HG03060 (cell line): ENCODE data around the gene CCDC192.
"Not testable (repeated sequence)": the region's sequence is repeated elsewhere in the genome, so short reads cannot be mapped to it uniquely, and the experiment has no call there.

Experiments used
- ATAC-seq: cut with Tn5 transposase; IDR thresholded peaks from one replicate; pipeline ENCODE4 v1.9.1; 2021; ENCODE audit warnings: low read depth, moderate number of reproducible peaks; ENCODE audit not compliant: unreplicated experiment

Gene CCDC192

GRCh38 chr5:127839496-127840197 lies 136.5 kb downstream of the CCDC192 start:
- ATAC-seq: peak; percentile 35

- ATAC-seq: no peak
Measured at GRCh38 chr5:127840198-127840524, 137.0 kb downstream of the CCDC192 start.

GRCh38 chr5:127840809-127841208 lies 137.6 kb downstream of the CCDC192 start:
- no peak for ATAC-seq

GRCh38 chr5:127844581-127845021 lies 141.4 kb downstream of the CCDC192 start:
- ATAC-seq: no peak

- ATAC-seq: no peak
Measured at GRCh38 chr5:127846884-127847283, 143.7 kb downstream of the CCDC192 start.

- not testable (repeated sequence) for ATAC-seq
Measured at GRCh38 chr5:127847641-127848040, 144.4 kb downstream of the CCDC192 start.

- ATAC-seq: no peak
Measured at GRCh38 chr5:127848098-127848497, 144.9 kb downstream of the CCDC192 start.

- ATAC-seq: no peak
Measured at GRCh38 chr5:127849408-127849807, 146.2 kb downstream of the CCDC192 start.

- no peak for ATAC-seq
Measured at GRCh38 chr5:127849891-127850290, 146.7 kb downstream of the CCDC192 start.

GRCh38 chr5:127851964-127852363 lies 148.8 kb downstream of the CCDC192 start:
- no peak for ATAC-seq

- no peak for ATAC-seq
Measured at GRCh38 chr5:127854520-127854919, 151.3 kb downstream of the CCDC192 start.

GRCh38 chr5:127856292-127856691 lies 153.1 kb downstream of the CCDC192 start:
- no peak for ATAC-seq

- no peak for ATAC-seq
Measured at GRCh38 chr5:127858116-127858784, 155.1 kb downstream of the CCDC192 start.

GRCh38 chr5:127860291-127860690 lies 157.1 kb downstream of the CCDC192 start:
- ATAC-seq: no peak

GRCh38 chr5:127863161-127863560 lies 160.0 kb downstream of the CCDC192 start:
- ATAC-seq: no peak

GRCh38 chr5:127863610-127864395 lies 160.6 kb downstream of the CCDC192 start:
- no peak for ATAC-seq

- no peak for ATAC-seq
Measured at GRCh38 chr5:127864511-127864910, 161.3 kb downstream of the CCDC192 start.

GRCh38 chr5:127865273-127865672 lies 162.1 kb downstream of the CCDC192 start:
- ATAC-seq: no peak

- peak; percentile 61 for ATAC-seq
Measured at GRCh38 chr5:127867022-127867783, 164.0 kb downstream of the CCDC192 start.

GRCh38 chr5:127870914-127871313 lies 167.7 kb downstream of the CCDC192 start:
- ATAC-seq: peak; percentile 53
